ENCODE data around the gene PTGES2.

The PTGES2 gene

GRCh38 chr9:128153060-128153946, 25.8 kb upstream of the PTGES2 start:
- DNase-seq = no peak

- no peak for DNase-seq
These were observed 24.9 kb upstream of the PTGES2 start for GRCh38 chr9:128152133-128153059.

DNA sequence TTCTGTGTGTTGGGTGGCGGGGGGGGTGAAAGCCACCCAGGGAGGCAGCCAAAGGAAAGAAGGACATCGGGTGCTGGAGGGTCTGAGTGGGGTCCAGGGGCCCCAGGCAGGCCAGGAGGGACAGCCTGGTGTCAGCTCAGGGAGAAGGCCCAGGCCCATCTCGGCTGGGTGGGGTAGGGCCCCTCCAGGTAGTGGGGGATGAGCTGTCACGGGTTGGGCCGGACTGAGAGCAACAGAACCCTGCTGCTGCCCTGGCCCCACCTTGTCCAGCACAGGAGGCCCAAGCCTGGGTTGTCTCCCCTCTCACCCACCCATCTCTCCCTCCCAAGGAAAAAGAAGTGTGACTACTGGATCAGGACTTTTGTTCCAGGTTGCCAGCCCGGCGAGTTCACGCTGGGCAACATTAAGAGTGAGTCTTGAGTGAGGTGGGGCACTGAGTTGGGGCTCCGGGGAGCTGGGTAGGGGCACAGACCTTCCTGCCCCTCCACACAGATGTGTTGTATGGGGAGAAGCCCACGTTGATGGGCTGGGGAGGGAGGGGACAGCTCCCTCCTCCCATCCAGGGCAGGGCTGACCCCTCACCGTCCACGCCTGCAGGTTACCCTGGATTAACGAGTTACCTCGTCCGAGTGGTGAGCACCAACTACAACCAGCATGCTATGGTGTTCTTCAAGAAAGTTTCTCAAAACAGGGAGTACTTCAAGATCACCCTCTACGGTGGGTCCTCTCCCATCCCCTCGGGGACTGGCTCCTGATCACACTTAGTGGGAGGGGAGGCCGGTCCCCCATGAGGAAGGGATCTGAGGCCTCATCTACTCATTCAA, 24.0 kb upstream of the PTGES2 start:
- DNase-seq = no peak

GRCh38 chr9:128150594-128151308, 23.2 kb upstream of the PTGES2 start:
- peak in 2 of 3 donors; percentile 22 to 24 for DNase-seq

- no peak for DNase-seq
These were observed 22.5 kb upstream of the PTGES2 start for GRCh38 chr9:128149951-128150593.

DNA sequence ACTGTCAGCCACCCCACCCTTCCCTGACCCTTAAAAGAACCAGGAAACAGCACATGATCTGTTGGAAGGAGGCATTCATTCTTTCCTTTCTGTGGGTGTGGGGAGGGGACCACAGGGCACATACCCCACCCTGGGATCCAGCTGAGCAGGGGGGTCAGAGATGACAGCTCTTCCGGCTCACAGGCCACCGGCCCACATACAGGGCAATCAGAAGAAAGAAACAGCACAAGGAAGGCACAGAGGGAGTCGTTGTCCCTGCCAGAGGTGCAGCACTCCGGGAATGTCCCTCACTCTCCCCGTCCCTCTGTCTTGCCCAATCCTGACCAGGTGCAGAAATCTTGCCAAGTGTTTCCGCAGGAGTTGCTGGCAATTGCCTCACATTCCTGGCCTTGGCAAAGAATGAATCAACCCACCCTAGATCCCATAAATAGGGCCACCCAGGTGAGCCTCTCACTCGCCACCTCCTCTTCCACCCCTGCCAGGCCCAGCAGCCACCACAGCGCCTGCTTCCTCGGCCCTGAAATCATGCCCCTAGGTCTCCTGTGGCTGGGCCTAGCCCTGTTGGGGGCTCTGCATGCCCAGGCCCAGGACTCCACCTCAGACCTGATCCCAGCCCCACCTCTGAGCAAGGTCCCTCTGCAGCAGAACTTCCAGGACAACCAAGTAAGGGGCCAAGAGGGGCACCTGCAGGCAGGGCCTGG, 21.6 kb upstream of the PTGES2 start, which contains the start of gene LCN2:
Gene LCN2, plus strand, starts transcription at position 453 of the 701 bp plus-strand sequence. Its CDS starts 73 bp downstream, at position 526.
- DNase-seq = no peak

DNA sequence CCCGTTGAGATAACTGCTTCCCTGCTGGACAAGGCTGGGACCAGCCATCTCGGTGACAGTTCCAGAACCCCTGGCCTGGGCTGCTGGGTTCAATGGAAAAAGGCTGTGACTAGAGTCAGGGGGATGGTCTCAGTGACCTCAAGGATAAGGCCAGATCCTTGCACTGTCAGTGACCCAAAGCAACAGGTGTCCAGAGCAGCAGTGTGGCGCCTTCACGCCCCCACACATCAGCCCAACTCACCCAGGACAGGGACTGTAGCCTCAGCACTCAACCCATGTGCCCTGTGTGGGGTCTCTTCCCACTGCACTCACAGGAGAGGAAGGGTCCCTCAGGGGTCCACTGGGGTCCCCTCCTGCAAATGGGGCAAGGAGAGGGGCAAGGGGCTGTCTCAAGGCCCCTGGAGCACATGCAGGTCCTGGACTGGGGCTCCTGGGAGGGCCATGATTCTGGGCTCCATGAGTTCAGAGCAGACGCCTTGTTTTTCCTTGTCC, 21.0 kb upstream of the PTGES2 start:
- no peak for DNase-seq

DNA sequence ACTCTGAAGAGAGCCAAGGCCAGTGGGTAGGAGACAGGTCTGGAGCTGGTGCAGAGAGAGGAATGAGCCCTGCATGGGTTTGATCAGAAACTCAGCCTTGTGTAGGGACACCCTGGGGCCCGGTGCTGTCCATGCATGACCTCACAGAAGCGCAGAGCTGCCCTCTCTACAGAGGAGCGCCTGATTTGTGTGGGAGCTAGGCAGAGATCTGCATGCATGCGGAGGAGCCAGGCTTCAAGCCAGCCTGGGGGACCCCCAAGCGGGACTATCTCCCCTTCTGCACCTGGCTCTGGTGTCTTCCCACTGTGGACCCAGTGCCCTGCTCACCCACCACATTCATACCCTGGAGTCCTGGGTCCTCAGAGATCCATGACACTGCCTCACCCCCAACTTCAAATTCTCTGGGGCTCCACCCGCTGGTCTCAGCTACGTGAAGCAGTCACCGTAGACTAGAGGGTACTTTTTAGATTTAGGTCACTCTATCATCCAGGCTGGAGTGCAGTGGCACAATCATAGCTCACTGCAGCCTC, 19.1 kb upstream of the PTGES2 start:
- no peak for DNase-seq

DNA sequence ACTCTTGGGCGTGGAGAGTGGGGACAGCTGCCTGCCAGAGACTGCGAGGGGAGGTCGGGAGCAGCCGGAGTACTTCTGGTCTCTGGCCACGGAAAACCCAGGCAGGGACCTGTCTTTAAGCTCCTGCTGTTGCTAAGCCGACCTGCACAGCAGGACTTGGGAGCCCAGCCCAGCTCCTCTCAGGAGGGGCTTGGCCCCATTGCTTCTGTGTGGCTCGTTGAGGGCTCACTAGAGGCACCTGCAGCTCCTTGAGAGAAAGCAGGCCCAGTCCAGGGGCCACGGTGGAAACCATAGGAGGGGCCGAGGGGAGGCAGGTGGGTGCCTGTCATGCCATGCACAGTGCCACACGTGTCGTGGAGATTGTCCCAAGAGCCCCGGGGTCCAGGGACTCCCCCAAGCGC, 18.4 kb upstream of the PTGES2 start:
- no peak for DNase-seq

GRCh38 chr9:128145536-128145935, 18.0 kb upstream of the PTGES2 start:
- no peak for DNase-seq

GRCh38 chr9:128144239-128145181, 17.0 kb upstream of the PTGES2 start:
- DNase-seq = no peak

- no peak for DNase-seq
These were observed 16.2 kb upstream of the PTGES2 start for GRCh38 chr9:128143525-128144238.

GRCh38 chr9:128142596-128142995, 15.1 kb upstream of the PTGES2 start:
- no peak for DNase-seq

- DNase-seq = no peak
These were observed 14.5 kb upstream of the PTGES2 start for GRCh38 chr9:128142061-128142460.

GRCh38 chr9:128141604-128142003, 14.1 kb upstream of the PTGES2 start:
- DNase-seq = no peak

DNA sequence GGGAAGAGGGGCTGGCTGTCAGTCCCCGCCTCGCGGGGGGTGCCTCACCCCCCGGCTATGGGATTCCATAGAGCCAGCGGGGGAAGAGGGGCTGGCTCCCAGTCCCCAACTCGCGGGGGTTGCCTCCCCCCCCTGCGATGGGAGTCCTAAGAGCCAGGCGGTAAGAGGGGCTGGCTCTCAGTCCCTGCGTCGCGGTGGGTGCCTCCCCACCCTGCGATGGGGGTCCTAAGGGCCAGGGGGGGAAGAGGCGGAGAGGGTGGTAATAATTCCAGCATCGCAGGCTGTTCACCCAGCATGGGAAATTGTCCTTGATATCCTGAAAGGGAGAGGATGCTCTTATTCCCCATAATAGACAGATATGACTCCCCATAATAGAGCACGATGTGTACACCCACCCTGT, 12.1 kb upstream of the PTGES2 start:
- no peak for DNase-seq

GRCh38 chr9:128138001-128138400, 10.5 kb upstream of the PTGES2 start:
- no peak for DNase-seq
